Measurements from ENCODE around the gene GPR22.

Gene GPR22

DNA sequence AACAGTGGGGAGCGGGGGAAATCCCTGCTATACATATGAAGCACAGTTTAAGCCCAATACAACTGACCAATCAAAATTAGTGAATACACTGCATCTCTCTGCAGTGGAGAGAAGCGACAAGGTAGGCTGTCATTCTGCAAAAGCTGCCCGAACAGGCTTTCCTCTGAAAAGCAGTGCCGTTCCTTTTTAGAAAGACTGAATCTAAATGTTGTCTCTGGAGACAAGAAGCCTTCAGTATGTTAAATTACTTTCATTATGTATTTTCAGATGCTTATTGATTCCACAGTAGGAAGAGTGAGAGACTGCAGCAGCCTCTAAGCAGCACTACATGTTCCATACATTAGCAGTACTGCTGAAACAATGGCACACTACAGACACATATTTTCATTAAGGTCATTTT, at the start of gene GPR22:
Gene GPR22, plus strand, starts transcription at position 129 of the 400 bp plus-strand sequence. CDS start 4,004 bp downstream, outside the sequence.
- H3K27ac ChIP-seq = no peak within 1 kb of the TSS
- TF ChIP-seq ZFX (IDR thresholded peaks at IDR 0.05) = no peak
- TF ChIP-seq CTCF (conservative IDR thresholded peaks at IDR 0.05) = no peak

GRCh38 chr7:107427462-107427861, 42.4 kb upstream of the GPR22 start:
- H3K27ac ChIP-seq = no peak overlapping the region
- TF ChIP-seq CTCF (conservative IDR thresholded peaks at IDR 0.05) (no peak), ZFX (IDR thresholded peaks at IDR 0.05) (no peak)

GRCh38 chr7:107428642-107429041, 41.2 kb upstream of the GPR22 start:
- TF ChIP-seq CTCF (conservative IDR thresholded peaks at IDR 0.05) = no peak
- TF ChIP-seq ZFX (IDR thresholded peaks at IDR 0.05) = no peak
- no peak overlapping the region for H3K27ac ChIP-seq

DNA sequence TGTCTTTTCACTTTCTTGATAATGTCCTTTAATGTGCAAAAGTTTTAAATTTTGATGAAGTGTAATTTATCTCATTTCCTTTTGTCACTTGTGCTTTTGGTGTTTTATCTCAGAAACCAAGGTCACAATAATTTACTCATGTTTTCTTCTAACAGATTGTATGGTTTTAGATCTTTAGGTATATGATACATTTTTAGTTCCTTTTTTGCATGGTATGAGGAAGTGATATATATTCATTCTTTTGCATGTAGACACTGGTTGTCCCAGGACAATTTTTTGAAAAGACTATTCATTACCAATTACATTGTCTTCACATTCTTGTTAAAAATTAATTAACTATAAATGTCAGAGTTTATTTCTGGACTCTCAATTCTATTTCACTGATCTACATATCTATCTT, 39.8 kb upstream of the GPR22 start:
- TF ChIP-seq CTCF (conservative IDR thresholded peaks at IDR 0.05) (no peak), ZFX (IDR thresholded peaks at IDR 0.05) (no peak)
- H3K27ac ChIP-seq = no peak overlapping the region

GRCh38 chr7:107432261-107432660, 37.6 kb upstream of the GPR22 start:
- H3K27ac ChIP-seq = no peak overlapping the region
- TF ChIP-seq CTCF (conservative IDR thresholded peaks at IDR 0.05) (no peak), ZFX (IDR thresholded peaks at IDR 0.05) (no peak)

DNA sequence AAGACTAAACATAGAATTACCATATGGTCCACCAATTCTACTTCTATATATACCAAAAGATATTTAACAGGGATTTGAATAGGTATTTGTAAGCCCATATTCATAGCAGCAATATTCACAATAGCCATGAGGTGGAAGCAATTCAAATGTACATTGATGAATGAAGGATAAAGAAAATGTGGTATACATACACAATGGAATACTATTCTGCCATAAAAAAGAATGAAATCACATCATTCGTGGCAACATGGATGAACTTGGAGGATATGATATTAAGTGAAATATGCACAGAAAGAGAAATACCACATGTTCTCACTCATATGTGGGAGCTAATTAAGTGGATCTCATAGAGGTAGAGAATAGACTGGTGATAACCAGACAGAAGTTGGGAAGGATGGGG, 34.1 kb upstream of the GPR22 start:
- TF ChIP-seq ZFX (IDR thresholded peaks at IDR 0.05) (no peak), CTCF (conservative IDR thresholded peaks at IDR 0.05) (no peak)
- H3K27ac ChIP-seq = no peak overlapping the region

GRCh38 chr7:107439025-107439424, 30.8 kb upstream of the GPR22 start:
- TF ChIP-seq ZFX (IDR thresholded peaks at IDR 0.05) (no peak), CTCF (conservative IDR thresholded peaks at IDR 0.05) (no peak)

More at GRCh38 chr7:107439025-107439424, 30.8 kb upstream of the GPR22 start:
- no peak overlapping the region for H3K27ac ChIP-seq
